ENCODE data around the gene C17orf67. TPM values are rescaled to one million over a fixed set of nuclear protein-coding genes. Genes with fewer than 3 reads are reported as not detected.

The C17orf67 gene
- total and polyA plus RNA-seq, 2 of the 13 experiments (the other 11 are each of a cell fraction or from before 2014, with no cell fraction given), result 0.41 to 0.86 TPM

GRCh38 chr17:56849131-56849530 lies 15.4 kb upstream of the C17orf67 start (continued):
- TF ChIP-seq, protein P1, sequence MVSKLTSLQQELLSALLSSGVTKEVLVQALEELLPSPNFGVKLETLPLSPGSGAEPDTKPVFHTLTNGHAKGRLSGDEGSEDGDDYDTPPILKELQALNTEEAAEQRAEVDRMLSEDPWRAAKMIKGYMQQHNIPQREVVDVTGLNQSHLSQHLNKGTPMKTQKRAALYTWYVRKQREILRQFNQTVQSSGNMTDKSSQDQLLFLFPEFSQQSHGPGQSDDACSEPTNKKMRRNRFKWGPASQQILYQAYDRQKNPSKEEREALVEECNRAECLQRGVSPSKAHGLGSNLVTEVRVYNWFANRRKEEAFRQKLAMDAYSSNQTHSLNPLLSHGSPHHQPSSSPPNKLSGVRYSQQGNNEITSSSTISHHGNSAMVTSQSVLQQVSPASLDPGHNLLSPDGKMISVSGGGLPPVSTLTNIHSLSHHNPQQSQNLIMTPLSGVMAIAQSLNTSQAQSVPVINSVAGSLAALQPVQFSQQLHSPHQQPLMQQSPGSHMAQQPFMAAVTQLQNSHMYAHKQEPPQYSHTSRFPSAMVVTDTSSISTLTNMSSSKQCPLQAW (CRISPR knock-in tag; IDR thresholded peaks at IDR 0.05), result no peak
- TF ChIP-seq BATF2 (CRISPR knock-in tag; IDR thresholded peaks at IDR 0.05), result no peak

- DNase-seq (ENCODE audit: low spot score), result no peak
- no peak overlapping the region for H3K9ac ChIP-seq (ENCODE audit: insufficient read depth, low read depth, low read length)
- no peaks in the 10 kb centered on the region for H3K79me2 ChIP-seq (ENCODE audit: insufficient read depth, low read length)
- intact Hi-C loops (cut with micrococcal nuclease; ENCODE audit: unreplicated experiment), result no loop called here
- no peak for TF ChIP-seq KAT7 (CRISPR knock-in tag; IDR thresholded peaks at IDR 0.05; ENCODE audit: borderline replicate concordance)
- no peak for TF ChIP-seq ZNF772 (CRISPR knock-in tag; IDR thresholded peaks at IDR 0.05)
- no peak for TF ChIP-seq ZNF777 (CRISPR knock-in tag; IDR thresholded peaks at IDR 0.05)
- TF ChIP-seq ZNF205 (CRISPR knock-in tag; IDR thresholded peaks at IDR 0.05), result no peak
- TF ChIP-seq PCBP1 (IDR thresholded peaks at IDR 0.05; ENCODE audit: borderline replicate concordance, low read depth, low read length), result no peak
- TF ChIP-seq ZNF33A (CRISPR knock-in tag; IDR thresholded peaks at IDR 0.05; ENCODE audit: borderline replicate concordance), result no peak
- no peak for TF ChIP-seq ZNF747 (CRISPR knock-in tag; IDR thresholded peaks at IDR 0.05; ENCODE audit: borderline replicate concordance)
- no peak for TF ChIP-seq ZMYM3 (CRISPR knock-in tag; IDR thresholded peaks at IDR 0.05)
- no peak for TF ChIP-seq ATRX (CRISPR knock-in tag; IDR thresholded peaks at IDR 0.05; ENCODE audit: borderline replicate concordance)
- no peak for TF ChIP-seq ESRRA (CRISPR knock-in tag; IDR thresholded peaks at IDR 0.05; ENCODE audit: low read depth)
- no peak for TF ChIP-seq ZNF780A (CRISPR knock-in tag; IDR thresholded peaks at IDR 0.05)
- no peak for TF ChIP-seq SOX5 (CRISPR knock-in tag; IDR thresholded peaks at IDR 0.05; ENCODE audit: borderline replicate concordance)
- TF ChIP-seq ZIK1 (CRISPR knock-in tag; IDR thresholded peaks at IDR 0.05; ENCODE audit: borderline replicate concordance, low read depth), result no peak
- ChIA-PET POLR2A (no interaction called here), CTCF (ENCODE audit: low intra/inter-chr PET ratio, low total read pairs) (no interaction called here)
- no peak overlapping the region for H3K4me3 ChIP-seq (replicated peaks in 1 of 3; ENCODE audit: insufficient read depth in 1 of 3, low read depth in 2 of 3, low read length in 3 of 3)
- peaks cover 2 to 4% of the 10 kb centered on the region in 2 experiments; a peak in 4 of 5 replicates for H3K36me3 ChIP-seq (replicated peaks in 1 of 2; ENCODE audit: control insufficient read depth in 1 of 2, insufficient read depth in 2 of 2, low read length in 2 of 2)
- H4K20me1 ChIP-seq (ENCODE audit: insufficient read depth, low read length), result no peaks in the 10 kb centered on the region
- no peak overlapping the region for H3K27ac ChIP-seq (ENCODE audit: extremely low read length, insufficient read depth, low read length)
- ATAC-seq, result no peak
- no peaks in the 10 kb centered on the region for H3K9me3 ChIP-seq (ENCODE audit: low read length)
- in situ Hi-C loops (cut with HindIII; ENCODE audit: extremely low pct_ligation_motif_present, low pct_unique_long_range_greater_than_20kb), result no loop called here
- H3K4me1 ChIP-seq (ENCODE audit: insufficient read depth, low read length), result no peaks in the 10 kb centered on the region
- no peak for FAIRE-seq
- no peaks in the 10 kb centered on the region for H3K27me3 ChIP-seq (ENCODE audit: control insufficient read depth in 1 of 2, insufficient read depth in 2 of 2, low read length in 2 of 2)
- 74% methylated on average over 4 of the region's 4 CpGs for WGBS (ENCODE audit: low lambda C conversion rate)
- H2AFZ ChIP-seq (ENCODE audit: low read length), result no peak overlapping the region
- no peak overlapping the region for H3K4me2 ChIP-seq (ENCODE audit: low read depth, low read length)
- BruUV-seq (replicated peaks), result no TSS peak
These were observed 13.4 kb upstream of the C17orf67 start for GRCh38 chr17:56847106-56847505.
